Ishikawa (cell line): Measurements from ENCODE around the gene SLC15A4.

Source experiments
- CEBPB ChIP-seq: IDR thresholded peaks from 2 replicates; pipeline ENCODE4 v1.6.1; 2012
- CREB1 ChIP-seq: IDR thresholded peaks from 2 replicates; pipeline ENCODE4 v1.6.1; 2012; ENCODE audit warnings: low read depth
- EGR1 ChIP-seq: IDR thresholded peaks from 2 replicates; pipeline ENCODE4 v1.6.1; 2012
- EP300 ChIP-seq: IDR thresholded peaks from 2 replicates; pipeline ENCODE4 v1.6.1; 2012; ENCODE audit warnings: borderline replicate concordance
- FOXM1 ChIP-seq: IDR thresholded peaks from 2 replicates; pipeline ENCODE4 v1.6.1; 2012; ENCODE audit warnings: low read depth, borderline replicate concordance
- NFIC ChIP-seq: IDR thresholded peaks from 2 replicates; pipeline ENCODE4 v1.6.1; 2012
- RAD21 ChIP-seq: IDR thresholded peaks from 2 replicates; pipeline ENCODE4 v1.6.1; 2012; ENCODE audit warnings: low read depth
- TAF1 ChIP-seq: IDR thresholded peaks from 2 replicates; pipeline ENCODE4 v1.6.1; 2012; ENCODE audit warnings: low read depth, mild to moderate bottlenecking
- TCF12 ChIP-seq: IDR thresholded peaks from 2 replicates; pipeline ENCODE4 v1.6.1; 2012; ENCODE audit warnings: low read depth
- TEAD4 ChIP-seq: IDR thresholded peaks from 2 replicates; pipeline ENCODE4 v1.6.1; 2012
- YY1 ChIP-seq: IDR thresholded peaks from 2 replicates; pipeline ENCODE4 v1.6.1; 2012; ENCODE audit warnings: low read depth
- ZBTB7A ChIP-seq: IDR thresholded peaks from 2 replicates; pipeline ENCODE4 v1.6.1; 2012; ENCODE audit warnings: low read depth
- TF ChIP-seq, protein P1 (sequence below): IDR thresholded peaks from 2 replicates; pipeline ENCODE4 v1.6.1; 2012
- TF ChIP-seq, protein P2 (sequence below): IDR thresholded peaks from 2 replicates; pipeline ENCODE4 v1.6.1; 2012; ENCODE audit warnings: low read depth, mild to moderate bottlenecking
- TF ChIP-seq, protein P3 (sequence below): IDR thresholded peaks from 2 replicates; pipeline ENCODE4 v1.6.1; 2012

Gene SLC15A4

DNA sequence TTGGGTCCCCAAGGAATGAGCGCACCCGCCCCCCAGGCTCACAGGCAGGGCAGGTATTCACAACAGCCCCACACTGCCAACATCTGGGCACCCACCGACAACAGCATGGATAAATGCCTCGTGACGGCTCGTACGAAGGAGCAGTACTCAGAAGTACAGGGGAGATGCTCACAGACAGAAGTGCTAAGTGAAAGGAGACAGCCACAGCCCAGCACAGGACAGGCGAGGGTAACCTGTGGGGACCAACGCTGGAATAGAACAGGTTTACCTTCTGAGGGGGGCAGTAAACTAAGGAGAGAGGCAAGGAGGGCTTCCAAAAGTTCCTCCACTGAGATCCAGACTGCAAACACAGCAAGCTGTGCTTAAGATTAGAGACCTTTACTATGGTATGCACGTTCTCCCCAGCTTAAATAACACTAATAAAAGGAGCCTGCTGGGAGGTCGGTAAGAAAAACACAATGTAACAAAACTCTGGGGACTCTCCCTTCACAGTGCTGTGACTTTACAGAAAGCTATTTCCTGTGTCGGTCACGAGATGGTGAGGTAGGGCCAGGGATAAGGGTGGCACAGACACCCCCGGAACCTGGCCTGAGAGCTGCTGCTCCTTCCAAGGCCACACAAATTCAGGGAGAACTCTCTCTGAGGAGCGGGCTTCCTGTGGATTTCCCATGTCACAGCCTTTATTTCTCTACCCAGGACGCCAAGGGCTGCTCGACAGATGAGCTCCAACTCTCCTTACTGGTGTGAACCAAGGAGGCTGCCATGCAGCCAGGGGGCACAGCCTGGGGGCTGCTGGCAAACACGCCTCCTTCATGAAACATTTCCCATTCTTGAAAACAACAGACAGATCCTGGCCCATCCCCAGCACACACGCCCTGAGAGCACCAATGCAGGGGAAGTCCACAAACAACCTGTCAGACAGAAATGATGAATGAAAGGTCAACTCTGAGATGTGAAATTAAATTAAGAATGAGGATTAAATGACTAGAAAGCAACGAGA is 26.3 kb downstream of the SLC15A4 start:
- TF ChIP-seq, protein P1, sequence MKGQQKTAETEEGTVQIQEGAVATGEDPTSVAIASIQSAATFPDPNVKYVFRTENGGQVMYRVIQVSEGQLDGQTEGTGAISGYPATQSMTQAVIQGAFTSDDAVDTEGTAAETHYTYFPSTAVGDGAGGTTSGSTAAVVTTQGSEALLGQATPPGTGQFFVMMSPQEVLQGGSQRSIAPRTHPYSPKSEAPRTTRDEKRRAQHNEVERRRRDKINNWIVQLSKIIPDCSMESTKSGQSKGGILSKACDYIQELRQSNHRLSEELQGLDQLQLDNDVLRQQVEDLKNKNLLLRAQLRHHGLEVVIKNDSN, result no peak
- TF ChIP-seq ZBTB7A, result no peak
- TF ChIP-seq YY1, result no peak
- no peak for TF ChIP-seq EGR1

- TF ChIP-seq TAF1 (no peak), RAD21 (no peak), TCF12 (no peak), EGR1 (no peak), NFIC (no peak), YY1 (no peak), TEAD4 (no peak), ZBTB7A (no peak)
- TF ChIP-seq, protein P2, sequence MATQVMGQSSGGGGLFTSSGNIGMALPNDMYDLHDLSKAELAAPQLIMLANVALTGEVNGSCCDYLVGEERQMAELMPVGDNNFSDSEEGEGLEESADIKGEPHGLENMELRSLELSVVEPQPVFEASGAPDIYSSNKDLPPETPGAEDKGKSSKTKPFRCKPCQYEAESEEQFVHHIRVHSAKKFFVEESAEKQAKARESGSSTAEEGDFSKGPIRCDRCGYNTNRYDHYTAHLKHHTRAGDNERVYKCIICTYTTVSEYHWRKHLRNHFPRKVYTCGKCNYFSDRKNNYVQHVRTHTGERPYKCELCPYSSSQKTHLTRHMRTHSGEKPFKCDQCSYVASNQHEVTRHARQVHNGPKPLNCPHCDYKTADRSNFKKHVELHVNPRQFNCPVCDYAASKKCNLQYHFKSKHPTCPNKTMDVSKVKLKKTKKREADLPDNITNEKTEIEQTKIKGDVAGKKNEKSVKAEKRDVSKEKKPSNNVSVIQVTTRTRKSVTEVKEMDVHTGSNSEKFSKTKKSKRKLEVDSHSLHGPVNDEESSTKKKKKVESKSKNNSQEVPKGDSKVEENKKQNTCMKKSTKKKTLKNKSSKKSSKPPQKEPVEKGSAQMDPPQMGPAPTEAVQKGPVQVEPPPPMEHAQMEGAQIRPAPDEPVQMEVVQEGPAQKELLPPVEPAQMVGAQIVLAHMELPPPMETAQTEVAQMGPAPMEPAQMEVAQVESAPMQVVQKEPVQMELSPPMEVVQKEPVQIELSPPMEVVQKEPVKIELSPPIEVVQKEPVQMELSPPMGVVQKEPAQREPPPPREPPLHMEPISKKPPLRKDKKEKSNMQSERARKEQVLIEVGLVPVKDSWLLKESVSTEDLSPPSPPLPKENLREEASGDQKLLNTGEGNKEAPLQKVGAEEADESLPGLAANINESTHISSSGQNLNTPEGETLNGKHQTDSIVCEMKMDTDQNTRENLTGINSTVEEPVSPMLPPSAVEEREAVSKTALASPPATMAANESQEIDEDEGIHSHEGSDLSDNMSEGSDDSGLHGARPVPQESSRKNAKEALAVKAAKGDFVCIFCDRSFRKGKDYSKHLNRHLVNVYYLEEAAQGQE, result no peak
- TF ChIP-seq, protein P3, sequence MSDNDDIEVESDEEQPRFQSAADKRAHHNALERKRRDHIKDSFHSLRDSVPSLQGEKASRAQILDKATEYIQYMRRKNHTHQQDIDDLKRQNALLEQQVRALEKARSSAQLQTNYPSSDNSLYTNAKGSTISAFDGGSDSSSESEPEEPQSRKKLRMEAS, result no peak
Measured at GRCh38 chr12:128796439-128797118, 27.2 kb downstream of the SLC15A4 start.

DNA sequence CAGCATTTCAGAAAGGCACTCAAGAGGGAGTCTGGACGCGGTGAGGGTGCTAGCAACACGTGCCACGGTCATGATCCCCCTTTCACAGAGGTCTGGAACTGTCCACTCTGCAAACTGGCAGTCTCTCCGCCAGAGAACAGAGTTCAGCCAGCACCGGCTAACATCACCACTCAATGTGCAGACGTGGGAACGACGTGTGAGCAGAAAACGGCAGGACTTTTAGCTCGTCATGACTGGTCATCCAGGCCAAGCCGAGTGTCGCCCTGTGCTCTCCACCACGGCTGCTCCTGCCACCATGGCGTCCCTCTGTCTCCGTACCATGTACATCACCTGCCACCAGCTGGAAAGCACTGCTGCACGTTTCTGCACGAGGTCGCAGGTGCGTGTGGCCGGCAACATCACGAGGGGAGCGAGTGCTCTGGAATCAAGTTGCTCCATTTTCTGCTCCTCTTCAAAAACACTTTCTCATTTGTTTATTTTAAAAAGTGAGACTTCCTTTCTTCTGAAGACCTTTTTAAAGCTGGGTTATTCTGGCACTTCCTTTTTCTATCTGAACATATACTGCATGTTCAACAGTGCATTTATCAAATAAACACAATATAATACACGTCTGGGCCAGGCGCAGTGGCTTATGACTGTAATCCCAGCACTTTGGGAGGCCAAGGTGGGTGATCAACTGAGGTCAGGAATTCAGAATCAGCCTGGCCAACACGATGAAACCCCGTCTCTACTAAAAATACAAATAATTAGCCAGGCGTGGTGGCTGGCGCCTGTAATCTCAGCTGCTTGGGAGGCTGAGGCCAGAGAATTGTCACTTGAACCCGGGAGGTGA is 28.0 kb downstream of the SLC15A4 start:
- TF ChIP-seq, protein P1, result no peak
- no peak for TF ChIP-seq TAF1
- TF ChIP-seq TCF12, result no peak
- TF ChIP-seq FOXM1, result no peak
- TF ChIP-seq, protein P3, result no peak
- TF ChIP-seq, protein P2, result no peak

DNA sequence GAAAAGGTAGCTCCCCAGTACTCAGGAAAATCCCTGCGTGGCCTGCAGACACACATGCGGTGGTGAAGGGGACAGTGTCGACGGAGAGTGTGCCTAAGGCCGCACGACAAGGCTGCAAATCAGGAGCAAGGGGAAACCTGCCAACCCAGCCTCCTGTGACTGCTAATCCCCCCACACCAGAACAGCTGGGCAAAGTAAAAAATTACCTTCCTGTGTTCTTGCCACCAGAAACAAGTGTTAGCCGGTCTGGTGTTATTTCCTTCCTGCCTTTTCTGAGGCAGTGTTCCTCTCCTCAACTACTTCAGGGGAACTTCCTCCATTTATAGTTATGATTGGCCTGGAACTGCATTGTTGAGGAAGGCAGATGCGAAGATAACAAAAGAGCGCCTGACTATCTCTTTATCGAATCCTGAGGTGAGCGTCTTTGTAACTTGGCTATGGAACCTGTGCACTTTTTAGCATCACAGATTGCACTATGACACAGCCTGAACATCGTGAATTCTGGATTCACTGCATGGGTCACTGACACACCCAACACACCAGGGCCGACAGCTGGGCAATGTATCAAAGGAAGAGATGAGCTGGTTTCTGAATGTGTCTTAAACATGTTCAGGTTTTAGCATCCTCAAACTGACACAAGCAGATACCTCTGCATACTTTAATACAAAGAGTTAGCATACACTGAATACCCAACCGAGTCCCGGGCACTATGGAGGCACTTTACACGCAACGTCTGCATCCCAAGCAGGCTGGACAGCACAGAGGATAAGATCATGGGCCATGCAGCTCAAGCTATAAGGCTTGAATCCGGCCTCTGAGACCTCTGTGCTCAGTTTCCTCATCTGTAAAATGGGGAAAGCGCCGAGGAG is 28.9 kb downstream of the SLC15A4 start:
- TF ChIP-seq, protein P1, result no peak
- no peak for TF ChIP-seq RAD21
- no peak for TF ChIP-seq YY1
- no peak for TF ChIP-seq ZBTB7A
- TF ChIP-seq CEBPB, result no peak
- no peak for TF ChIP-seq NFIC
- no peak for TF ChIP-seq EP300
- no peak for TF ChIP-seq FOXM1
- no peak for TF ChIP-seq TCF12
- TF ChIP-seq TAF1, result no peak
- TF ChIP-seq, protein P2, result no peak
- no peak for TF ChIP-seq TEAD4
- no peak for TF ChIP-seq EGR1
- TF ChIP-seq CREB1, result no peak
- TF ChIP-seq, protein P3, result no peak
